H1 (cell line): Measurements from ENCODE around the gene CLCN3. TPM values are rescaled to one million over a fixed set of nuclear protein-coding genes. Genes with fewer than 3 reads are reported as not detected.
A peak's percentile ranks its signal among the peaks of the same experiment; 100 is the strongest.

Experiments used
- CTCF ChIA-PET: fragments of 300-600 bp; sonication (Branson Sonifier 250); formaldehyde crosslinking; loops from one replicate; lab custom pipeline; 2021; ENCODE audit not compliant: partially characterized antibody; lab: Charles Lee
- POLR2A ChIA-PET: fragments of 300-600 bp; sonication (Branson Sonifier 250); formaldehyde crosslinking; loops from one replicate; lab custom pipeline; 2021; ENCODE audit warnings: inconsistent platforms; ENCODE audit not compliant: partially characterized antibody; lab: Charles Lee
- DNase-seq, 2 experiments: peaks; one replicate each; pipeline versions ENCODE4 v3.0.0 to v3.0.0-alpha.2; 2010 to 2022; ENCODE audit warnings: low spot score in 2 of 2, low read depth in 1 of 2, mixed read lengths in 1 of 2
- FAIRE-seq: peaks from 2 replicates; lab custom pipeline; 2011; peaks lifted over from hg19 to GRCh38; lab: Jason Lieb, UNC
- H2AFZ ChIP-seq: 2 replicates; pipeline ENCODE4 v1.8.1; 2012; ENCODE audit warnings: low read length, inconsistent platforms
- H2AK5ac ChIP-seq: 2 replicates; pipeline ENCODE4 v1.6.1; 2013; ENCODE audit warnings: low read depth, low read length
- H2BK120ac ChIP-seq: replicated peaks from 2 replicates; pipeline ENCODE3; 2013; ENCODE audit warnings: low read depth, low read length, inconsistent platforms
- H2BK12ac ChIP-seq: 2 replicates; pipeline ENCODE4 v1.6.1; 2013; ENCODE audit warnings: low read depth, low read length
- H2BK15ac ChIP-seq: 2 replicates; pipeline ENCODE4 v1.6.1; 2013; ENCODE audit warnings: low read length
- H2BK20ac ChIP-seq: 2 replicates; pipeline ENCODE4 v1.6.1; 2013; ENCODE audit warnings: low read length
- H2BK5ac ChIP-seq: 2 replicates; pipeline ENCODE4 v1.6.1; 2013; ENCODE audit warnings: low read depth, low read length
- H3K14ac ChIP-seq: 2 replicates; pipeline ENCODE4 v1.6.1; 2013; ENCODE audit warnings: inconsistent platforms; ENCODE audit not compliant: insufficient read length
- H3K18ac ChIP-seq: 2 replicates; pipeline ENCODE4 v1.6.1; 2013; ENCODE audit warnings: low read length; ENCODE audit errors: extremely low read depth
- H3K23ac ChIP-seq: 2 replicates; pipeline ENCODE4 v1.6.1; 2013; ENCODE audit warnings: inconsistent platforms; ENCODE audit not compliant: insufficient read length
- H3K23me2 ChIP-seq: 2 replicates; pipeline ENCODE4 v1.6.1; 2013; ENCODE audit warnings: low read depth, low read length
- H3K27ac ChIP-seq: 2 replicates; pipeline ENCODE4 v1.6.1; 2011; ENCODE audit warnings: low read depth, low read length, inconsistent platforms
- H3K27me3 ChIP-seq, 4 experiments: replicated peaks in 1 of 4; 1 replicate in 1 of 4; 2 replicates in 3 of 4; pipeline versions ENCODE4 v1.6.1 to v1.8.1; 2011 to 2013; ENCODE audit warnings: low read length in 3 of 4, mild to moderate bottlenecking in 3 of 4, inconsistent platforms in 2 of 4, mixed read lengths in 2 of 4, moderate library complexity in 1 of 4; ENCODE audit not compliant: control insufficient read depth in 3 of 4, insufficient read depth in 3 of 4; ENCODE audit errors: extremely low read depth in 1 of 4
- H3K36me3 ChIP-seq, 4 experiments: 2 replicates each; pipeline versions ENCODE4 v1.6.1 to v1.8.1; 2011 to 2013; ENCODE audit warnings: mild to moderate bottlenecking in 4 of 4, low read length in 3 of 4, moderate library complexity in 2 of 4, control low read depth in 1 of 4, inconsistent platforms in 1 of 4; ENCODE audit not compliant: insufficient read depth in 4 of 4, control insufficient read depth in 2 of 4
- H3K4ac ChIP-seq: replicated peaks from 2 replicates; pipeline ENCODE3; 2013; ENCODE audit warnings: low read length, low read depth, mixed read lengths, inconsistent platforms; ENCODE audit not compliant: insufficient read length
- H3K4me1 ChIP-seq, 4 experiments: replicated peaks in 1 of 4; 1 replicate in 1 of 4; 2 replicates in 3 of 4; pipeline versions ENCODE4 v1.6.1 to v1.8.1; 2011 to 2013; ENCODE audit warnings: low read length in 3 of 4, inconsistent platforms in 2 of 4, mixed read lengths in 1 of 4; ENCODE audit not compliant: insufficient read depth in 4 of 4, control insufficient read depth in 3 of 4
- H3K4me2 ChIP-seq, 2 experiments: 2 replicates each; pipeline versions ENCODE4 v1.6.1 to v1.8.1; 2011 to 2013; ENCODE audit warnings: low read depth in 2 of 2, low read length in 2 of 2, control low read depth in 1 of 2, inconsistent platforms in 1 of 2, mild to moderate bottlenecking in 1 of 2; ENCODE audit not compliant: insufficient read depth in 1 of 2
- H3K4me3 ChIP-seq, 4 experiments: fragments of 200-600, 300-600 bp in 1 of 4; sonication (generic), shearing (Covaris generic), sonication (Bioruptor Twin) in 1 of 4; 2 replicates each; pipeline versions ENCODE4 v1.5.1 to v1.8.1; 2011 to 2016; ENCODE audit warnings: low read length in 4 of 4, low read depth in 3 of 4, control low read depth in 2 of 4, inconsistent platforms in 2 of 4, mild to moderate bottlenecking in 2 of 4, mixed read lengths in 1 of 4, moderate library complexity in 1 of 4; ENCODE audit not compliant: insufficient read depth in 2 of 4; ENCODE audit errors: extremely low read depth in 1 of 4
- H3K56ac ChIP-seq: replicated peaks from 2 replicates; pipeline ENCODE3; 2013; ENCODE audit warnings: low read depth, mild to moderate bottlenecking, mixed read lengths, low read length, inconsistent platforms; ENCODE audit not compliant: insufficient read length
- H3K79me1 ChIP-seq: 2 replicates; pipeline ENCODE4 v1.6.1; 2013; ENCODE audit warnings: low read depth, low read length, control low read depth
- H3K79me2 ChIP-seq, 2 experiments: 2 replicates each; pipeline versions ENCODE4 v1.6.1 to v1.8.1; 2012 to 2013; ENCODE audit warnings: low read length in 2 of 2, mild to moderate bottlenecking in 2 of 2, inconsistent platforms in 1 of 2; ENCODE audit not compliant: insufficient read depth in 2 of 2, control insufficient read depth in 1 of 2
- H3K9ac ChIP-seq, 4 experiments: replicated peaks in 1 of 4; 1 replicate in 1 of 4; 2 replicates in 3 of 4; pipeline versions ENCODE4 v1.6.1 to v1.8.1; 2011 to 2013; ENCODE audit warnings: low read depth in 3 of 4, low read length in 3 of 4, control low read depth in 2 of 4, mild to moderate bottlenecking in 2 of 4, moderate library complexity in 2 of 4, inconsistent platforms in 1 of 4; ENCODE audit errors: extremely low read depth in 1 of 4
- H3K9me3 ChIP-seq, 2 experiments: 2 replicates each; pipeline versions ENCODE4 v1.6.1 to v1.8.1; 2012 to 2013; ENCODE audit warnings: mild to moderate bottlenecking in 2 of 2, moderate library complexity in 2 of 2, control low read depth in 1 of 2, inconsistent platforms in 1 of 2, low read depth in 1 of 2, low read length in 1 of 2, mixed read lengths in 1 of 2; ENCODE audit not compliant: insufficient read depth in 2 of 2
- H4K20me1 ChIP-seq, 2 experiments: replicated peaks in 1 of 2; 2 replicates each; pipeline versions ENCODE3 to v1.8.1; 2011 to 2013; ENCODE audit warnings: inconsistent platforms in 2 of 2, low read length in 2 of 2, mild to moderate bottlenecking in 1 of 2; ENCODE audit not compliant: insufficient read depth in 2 of 2, control insufficient read depth in 1 of 2
- H4K5ac ChIP-seq: 2 replicates; pipeline ENCODE4 v1.6.1; 2013; ENCODE audit warnings: low read length, low read depth, mixed read lengths, inconsistent platforms; ENCODE audit not compliant: insufficient read length
- H4K8ac ChIP-seq: 2 replicates; pipeline ENCODE4 v1.8.0; 2013; ENCODE audit warnings: mild to moderate bottlenecking, moderate library complexity, low read length, inconsistent platforms; ENCODE audit not compliant: insufficient read depth; ENCODE audit errors: extremely low read depth
- H4K91ac ChIP-seq: replicated peaks from 2 replicates; pipeline ENCODE3; 2013; ENCODE audit warnings: low read length, mixed read lengths, inconsistent platforms; ENCODE audit not compliant: insufficient read length
- CREB1 ChIP-seq: IDR thresholded peaks from 2 replicates; pipeline ENCODE4 v1.6.1; 2012; ENCODE audit warnings: inconsistent platforms
- EZH2 ChIP-seq: fragments of 200-600 bp; sonication (generic); IDR thresholded peaks from 2 replicates; pipeline ENCODE4 v1.7.1; 2012; ENCODE audit warnings: low read depth, mild to moderate bottlenecking, moderate library complexity, low read length, inconsistent platforms; ENCODE audit not compliant: severe bottlenecking
- HDAC6 ChIP-seq: IDR thresholded peaks from one replicate; pipeline ENCODE4 v1.7.1; 2012; ENCODE audit warnings: low read depth, mild to moderate bottlenecking, inconsistent platforms, low read length, moderate library complexity
- JUND ChIP-seq: IDR thresholded peaks from 2 replicates; pipeline ENCODE4 v1.6.1; 2011; ENCODE audit warnings: mild to moderate bottlenecking, improper control_type of control experiment, low read length
- KDM1A ChIP-seq: fragments of 200-600, 300-600 bp; sonication (generic); IDR thresholded peaks from 2 replicates; pipeline ENCODE4 v1.7.1; 2016; ENCODE audit warnings: mild to moderate bottlenecking, low read length, borderline replicate concordance
- POLR2A ChIP-seq, 2 experiments: IDR thresholded peaks; 1 replicate in 1 of 2; 2 replicates in 1 of 2; pipeline ENCODE4 v1.6.1; 2011; ENCODE audit warnings: low read depth in 2 of 2, low read length in 2 of 2, mild to moderate bottlenecking in 2 of 2; ENCODE audit errors: control extremely low read depth in 1 of 2
- POLR2AphosphoS5 ChIP-seq: IDR thresholded peaks from 2 replicates; pipeline ENCODE4 v1.6.1; 2011; ENCODE audit warnings: low read depth, low read length
- POU5F1 ChIP-seq: IDR thresholded peaks from 2 replicates; pipeline ENCODE4 v1.6.1; 2011; ENCODE audit warnings: low read depth, mild to moderate bottlenecking, low read length, moderate library complexity
- RNF2 ChIP-seq: fragments of 200-900, 300-1000 bp; sonication (generic); IDR thresholded peaks from 2 replicates; pipeline ENCODE4 v1.7.1; 2016; ENCODE audit warnings: borderline replicate concordance, low read depth, mild to moderate bottlenecking, antibody characterized with exemption, low read length; ENCODE audit not compliant: poor library complexity, severe bottlenecking; ENCODE audit errors: missing control alignments
- SP4 ChIP-seq: IDR thresholded peaks from 2 replicates; pipeline ENCODE4 v1.6.1; 2012; ENCODE audit warnings: low read length, inconsistent platforms
- SRF ChIP-seq: IDR thresholded peaks from 2 replicates; pipeline ENCODE4 v1.6.1; 2011; ENCODE audit warnings: mild to moderate bottlenecking, low read depth, low read length, moderate library complexity
- TEAD4 ChIP-seq: IDR thresholded peaks from 2 replicates; pipeline ENCODE4 v1.6.1; 2012; ENCODE audit warnings: low read depth, low read length, inconsistent platforms, mixed read lengths
- WGBS, 2 experiments: shearing (Covaris generic) in 1 of 2; methylation state at CpG; one replicate each; pipeline versions ENCODE4 v1.1.6 to v1.1.7; 2013 to 2015; ENCODE audit warnings: low lambda C conversion rate in 2 of 2, mixed read lengths in 2 of 2, inconsistent platforms in 1 of 2, low coverage in 1 of 2, missing lambda C conversion rate in 1 of 2; ENCODE audit not compliant: insufficient replicate concordance in 2 of 2, insufficient coverage in 1 of 2, insufficient read length in 1 of 2; ENCODE audit errors: extremely low coverage in 1 of 2, missing lambda C conversion rate in 1 of 2; 5-methylcytosine and 5-hydroxymethylcytosine counted together
- polyA plus RNA-seq, 7 experiments: library from polyadenylated mRNA; depleted of rRNA in 3 of 7; stranded (reverse) in 5 of 7; unstranded in 2 of 7; fragments of >200 nt in 5 of 7; fragments of 200-250 nt in 2 of 7; gene quantifications; 1 replicate in 5 of 7; 2 replicates in 1 of 7; 4 replicates in 1 of 7; pipeline versions ENCODE4 v1.2.1 to v1.2.3, GENCODE V29; 2011 to 2013; ENCODE audit warnings: missing spikeins in 2 of 7, mixed read lengths in 2 of 7
- total RNA-seq: library from RNA; stranded (reverse); fragmentation: NEBNext Ultra II Directional; extraction: Animal tissue kit (Norgen Biotek cat#: 25700); gene quantifications from 2 replicates; pipeline ENCODE4 v1.2.1, GENCODE V29; 2021
- TF ChIP-seq, protein P1 (sequence below): IDR thresholded peaks from 2 replicates; pipeline ENCODE4 v1.6.1; 2012; ENCODE audit warnings: low read length, inconsistent platforms
- TF ChIP-seq, protein P2 (sequence below): IDR thresholded peaks from 2 replicates; pipeline ENCODE4 v1.6.1; 2012; ENCODE audit warnings: inconsistent platforms

CLCN3 gene
- total and polyA plus RNA-seq, 2 of the 8 experiments (the other 6 are each of a cell fraction or from before 2014, with no cell fraction given), result 8.8 to 32.8 TPM

DNA sequence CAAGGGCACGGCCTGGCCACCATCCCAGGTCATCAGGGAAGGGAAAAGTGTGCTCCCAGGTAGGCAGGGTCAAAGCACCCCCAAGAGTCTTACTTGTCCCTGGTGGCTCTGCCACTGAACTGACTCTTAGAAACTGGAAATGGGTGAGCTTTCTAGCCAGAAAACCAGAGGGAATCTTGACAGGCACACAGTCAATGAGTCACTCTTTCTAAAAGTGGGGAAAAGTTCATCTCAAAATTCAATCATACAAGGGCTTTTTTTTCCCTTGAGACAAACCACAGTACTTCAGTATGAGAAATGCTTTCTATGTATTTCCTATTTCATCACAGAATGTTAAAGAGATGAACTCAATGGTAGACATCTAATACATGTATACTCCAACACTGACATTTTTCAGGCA is 124.9 kb downstream of the CLCN3 start:
- FAIRE-seq, result no peak
- H3K27ac ChIP-seq, result no peak overlapping the region
- TF ChIP-seq CREB1 (no peak), RNF2 (no peak), POU5F1 (no peak), HDAC6 (no peak), POLR2AphosphoS5 (no peak), JUND (no peak), POLR2A (IDR thresholded peaks at IDR 0.05; ENCODE audit: control extremely low read depth in 1 of 2, low read depth in 2 of 2, low read length in 2 of 2) (no peak), SP4 (no peak), KDM1A (no peak), EZH2 (no peak), TEAD4 (no peak), SRF (no peak)
- TF ChIP-seq, protein P1, sequence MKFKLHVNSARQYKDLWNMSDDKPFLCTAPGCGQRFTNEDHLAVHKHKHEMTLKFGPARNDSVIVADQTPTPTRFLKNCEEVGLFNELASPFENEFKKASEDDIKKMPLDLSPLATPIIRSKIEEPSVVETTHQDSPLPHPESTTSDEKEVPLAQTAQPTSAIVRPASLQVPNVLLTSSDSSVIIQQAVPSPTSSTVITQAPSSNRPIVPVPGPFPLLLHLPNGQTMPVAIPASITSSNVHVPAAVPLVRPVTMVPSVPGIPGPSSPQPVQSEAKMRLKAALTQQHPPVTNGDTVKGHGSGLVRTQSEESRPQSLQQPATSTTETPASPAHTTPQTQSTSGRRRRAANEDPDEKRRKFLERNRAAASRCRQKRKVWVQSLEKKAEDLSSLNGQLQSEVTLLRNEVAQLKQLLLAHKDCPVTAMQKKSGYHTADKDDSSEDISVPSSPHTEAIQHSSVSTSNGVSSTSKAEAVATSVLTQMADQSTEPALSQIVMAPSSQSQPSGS, result no peak
- TF ChIP-seq, protein P2, sequence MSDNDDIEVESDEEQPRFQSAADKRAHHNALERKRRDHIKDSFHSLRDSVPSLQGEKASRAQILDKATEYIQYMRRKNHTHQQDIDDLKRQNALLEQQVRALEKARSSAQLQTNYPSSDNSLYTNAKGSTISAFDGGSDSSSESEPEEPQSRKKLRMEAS, result no peak

More for the DNA sequence above, 124.9 kb downstream of the CLCN3 start:
- no peak overlapping the region for H2BK5ac ChIP-seq
- H2BK120ac ChIP-seq, result no peak overlapping the region
- no peak overlapping the region for H3K9ac ChIP-seq
- no peaks in the 10 kb centered on the region for H3K27me3 ChIP-seq
- H3K4ac ChIP-seq, result no peak overlapping the region
- H4K8ac ChIP-seq, result peak overlapping the region; percentile 25; the same call in 1 of the 2 replicates
- WGBS, 2 experiments, result 100% methylated on average over 1 of the region's 1 CpG; no CpG with 5 or more reads in 1 of the 2 experiments
- H2BK15ac ChIP-seq, result no peak overlapping the region
- H3K4me2 ChIP-seq, result no peak overlapping the region
- no peak overlapping the region for H4K91ac ChIP-seq
- DNase-seq, result no peak
- POLR2A ChIA-PET, result no interaction called here
- H3K23me2 ChIP-seq, result no peaks in the 10 kb centered on the region
- H2AFZ ChIP-seq, result no peak overlapping the region
- no peak overlapping the region for H3K14ac ChIP-seq
- H3K4me1 ChIP-seq, result no peaks in the 10 kb centered on the region; a peak in 1 of 7 replicates
- no peak overlapping the region for H2AK5ac ChIP-seq
- no peaks in the 10 kb centered on the region for H4K20me1 ChIP-seq
- H3K79me1 ChIP-seq, result no peaks in the 10 kb centered on the region
- H2BK12ac ChIP-seq, result no peak overlapping the region
- no peaks in the 10 kb centered on the region for H3K79me2 ChIP-seq
- H3K9me3 ChIP-seq, result no peaks in the 10 kb centered on the region
- H4K5ac ChIP-seq, result no peak overlapping the region
- no peak overlapping the region for H3K4me3 ChIP-seq
- H2BK20ac ChIP-seq, result no peak overlapping the region
- no peak overlapping the region for H3K23ac ChIP-seq
- CTCF ChIA-PET, result interaction anchor here (1.6 kb wide), 1 partner anchor 8 kb away, joined by 4 read pairs; no protein-coding TSS in a partner anchor
- H3K56ac ChIP-seq, result no peak overlapping the region
- no peak overlapping the region for H3K18ac ChIP-seq
- H3K36me3 ChIP-seq, result peaks cover 0 to 8% (median 2%) of the 10 kb centered on the region in 4 experiments; a peak in 4 of 8 replicates
